NCI-H82 treated with DMSO at 0.1 percent for 48 hours (cell line): ENCODE measurements around the gene HHIPL1.
"Not testable (repeated sequence)": the region's sequence is repeated elsewhere in the genome, so short reads cannot be mapped to it uniquely, and the experiment has no call there.

Source experiments
- DNase-seq: peaks from one replicate; lab custom pipeline; 2025; ENCODE audit not compliant: unreplicated experiment; lab: John Stamatoyannopoulos, UW

HHIPL1 gene

DNA sequence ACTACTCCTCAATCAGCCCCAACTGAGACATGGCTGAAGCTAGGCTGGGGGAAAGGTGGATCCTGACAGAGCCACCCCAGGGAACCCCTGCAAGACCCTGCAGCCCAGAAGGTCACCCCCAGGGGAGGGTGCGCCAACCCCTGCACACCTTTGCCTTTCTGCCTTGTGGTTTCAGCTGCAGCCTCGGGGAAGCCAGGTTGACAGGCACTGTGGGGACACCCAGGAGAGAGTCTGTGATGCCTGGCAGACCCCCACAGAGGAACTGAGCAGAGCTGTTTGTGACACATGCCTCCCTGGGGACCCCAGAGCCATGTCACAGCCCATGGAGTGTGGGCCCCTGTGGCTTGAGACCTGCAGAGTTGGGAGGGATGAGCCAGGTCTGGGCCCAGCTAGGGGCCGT, 11.8 kb upstream of the HHIPL1 start:
- no peak for DNase-seq

- DNase-seq, result no peak
These were observed 11.0 kb upstream of the HHIPL1 start for GRCh38 chr14:99633918-99634317.

DNA sequence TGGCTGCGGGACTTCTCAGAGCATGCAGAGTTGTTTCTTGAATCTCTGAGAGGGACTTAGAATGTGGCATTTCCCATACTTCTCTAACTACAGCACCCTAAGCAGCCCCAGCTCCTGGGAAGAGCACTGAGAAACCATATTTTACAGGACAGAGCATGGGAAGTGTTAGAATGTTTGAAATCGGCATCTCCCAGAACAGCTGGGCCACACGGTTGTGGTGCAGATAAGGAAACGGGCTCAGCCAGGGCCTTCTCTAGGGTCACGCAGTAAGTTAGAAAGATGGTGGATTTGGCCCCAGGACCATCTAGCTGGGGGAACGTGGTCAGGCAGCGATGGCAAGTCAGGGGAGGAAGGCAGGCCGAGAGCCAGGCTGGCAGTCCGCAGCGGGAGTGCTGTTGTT, 10.5 kb upstream of the HHIPL1 start:
- no peak for DNase-seq

- DNase-seq, result no peak
These were observed 9.8 kb upstream of the HHIPL1 start for GRCh38 chr14:99635116-99635515.

- DNase-seq, result no peak
These were observed 8.4 kb upstream of the HHIPL1 start for GRCh38 chr14:99636487-99636886.

GRCh38 chr14:99637624-99638023, 7.3 kb upstream of the HHIPL1 start:
- no peak for DNase-seq

GRCh38 chr14:99642771-99643170, 2.2 kb upstream of the HHIPL1 start:
- not testable (repeated sequence) for DNase-seq

DNA sequence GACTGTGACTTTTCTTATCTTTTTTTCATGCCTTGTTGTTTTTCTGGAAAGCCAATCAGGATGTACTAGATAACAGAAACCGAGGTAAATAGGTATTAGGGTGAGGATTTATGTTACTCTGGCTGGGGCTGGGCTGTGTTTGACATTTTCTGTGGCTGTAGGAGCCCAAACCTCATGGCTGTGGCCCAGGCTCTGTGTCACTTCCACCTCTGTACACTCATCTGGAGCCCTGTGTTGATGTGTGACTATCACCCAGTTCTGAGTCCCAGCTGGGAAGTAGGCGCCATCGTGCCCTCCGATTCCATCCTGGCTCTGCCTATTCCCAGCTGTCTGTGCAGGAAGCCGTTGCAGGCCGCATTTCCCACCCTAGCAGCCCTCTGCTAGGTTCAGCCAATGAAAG, 1.6 kb upstream of the HHIPL1 start:
- DNase-seq, result no peak

- DNase-seq, result no peak
These were observed 818 bp upstream of the HHIPL1 start for GRCh38 chr14:99644035-99644587.

DNA sequence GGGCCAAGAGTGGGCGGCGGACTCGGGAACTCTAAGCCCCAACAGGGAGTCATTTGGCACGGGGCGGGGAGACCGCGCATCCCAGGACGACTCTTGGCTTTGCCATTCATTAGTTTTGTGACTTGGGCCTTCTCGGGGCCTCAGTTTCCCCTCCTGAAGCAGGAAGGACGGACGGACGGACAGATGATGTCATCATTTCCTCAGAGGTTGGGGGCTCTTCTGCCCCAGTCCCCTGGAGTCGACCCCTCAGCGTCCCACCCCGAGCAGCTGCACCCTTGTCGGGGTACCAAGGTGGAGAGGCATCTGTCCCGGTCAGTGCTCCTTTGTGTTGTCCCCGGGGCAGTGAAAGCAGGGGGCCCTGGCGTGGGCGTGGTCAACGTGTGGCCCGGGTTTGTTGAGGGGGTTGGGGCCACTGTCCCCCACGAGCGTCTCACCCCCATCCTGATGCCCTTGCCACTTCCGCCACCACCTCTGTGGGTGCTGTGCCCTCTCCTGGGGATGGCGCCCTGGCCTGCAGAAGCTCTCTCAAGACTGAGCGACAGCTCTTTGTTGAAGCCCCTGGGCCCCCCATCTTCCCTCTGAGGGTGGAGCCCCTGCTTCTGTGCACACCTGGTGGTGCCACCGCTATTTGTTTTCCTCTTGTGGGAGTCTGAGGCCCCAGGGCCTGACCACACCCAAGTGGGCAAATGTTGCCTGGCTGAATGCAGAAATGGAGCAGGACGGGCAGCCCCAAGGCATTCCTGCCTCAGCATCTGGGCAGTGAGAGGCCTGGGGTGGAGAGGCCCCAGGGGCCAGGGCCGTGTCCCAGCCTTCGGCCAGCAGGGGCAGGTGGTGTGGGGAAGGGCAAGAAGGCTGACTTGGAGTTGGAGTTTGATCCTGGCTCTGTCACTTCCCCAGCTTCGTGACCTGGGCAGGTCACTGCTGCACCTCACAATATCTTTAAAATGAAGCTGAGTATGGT, 896 bp downstream of the HHIPL1 start:
- DNase-seq, result no peak

GRCh38 chr14:99647411-99647810, 2.5 kb downstream of the HHIPL1 start:
- DNase-seq, result no peak

DNA sequence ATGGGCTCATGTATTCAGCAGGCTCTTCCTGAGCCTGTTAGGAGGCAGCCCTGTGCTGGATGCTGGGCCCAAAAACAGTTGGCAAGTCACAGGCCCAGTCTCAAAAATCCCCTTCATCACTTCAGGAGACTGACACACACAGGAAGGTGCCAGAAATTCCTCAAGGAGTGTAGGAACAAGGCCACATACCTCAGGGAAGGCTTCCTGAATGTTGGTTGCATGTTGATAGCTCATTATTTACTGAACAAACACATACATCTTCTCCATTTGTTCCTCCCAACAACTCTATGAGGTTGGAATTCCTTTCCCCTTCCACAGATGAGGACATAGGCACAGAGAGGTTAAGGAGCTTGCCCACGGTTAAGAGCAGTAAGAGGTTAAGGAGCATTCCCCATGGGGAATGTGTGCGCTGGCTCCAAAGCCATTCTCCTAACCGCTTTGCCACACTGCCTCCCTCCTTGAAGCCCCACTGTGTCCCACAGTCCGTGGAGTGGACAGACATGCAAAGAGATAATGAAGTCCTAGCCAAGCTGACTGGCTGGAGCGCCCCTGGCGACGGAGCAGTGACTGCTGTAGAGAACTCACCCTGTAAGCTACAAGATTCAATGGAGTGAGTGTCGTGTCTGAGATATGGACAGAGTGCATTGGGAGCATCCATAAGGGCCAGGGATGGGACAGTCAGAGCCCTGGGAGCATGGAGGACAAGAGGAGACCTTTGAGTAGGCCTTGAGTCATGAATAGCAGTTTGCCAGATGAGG, 3.3 kb downstream of the HHIPL1 start:
- DNase-seq, result no peak

GRCh38 chr14:99649219-99649618, 4.3 kb downstream of the HHIPL1 start:
- DNase-seq, result no peak

DNA sequence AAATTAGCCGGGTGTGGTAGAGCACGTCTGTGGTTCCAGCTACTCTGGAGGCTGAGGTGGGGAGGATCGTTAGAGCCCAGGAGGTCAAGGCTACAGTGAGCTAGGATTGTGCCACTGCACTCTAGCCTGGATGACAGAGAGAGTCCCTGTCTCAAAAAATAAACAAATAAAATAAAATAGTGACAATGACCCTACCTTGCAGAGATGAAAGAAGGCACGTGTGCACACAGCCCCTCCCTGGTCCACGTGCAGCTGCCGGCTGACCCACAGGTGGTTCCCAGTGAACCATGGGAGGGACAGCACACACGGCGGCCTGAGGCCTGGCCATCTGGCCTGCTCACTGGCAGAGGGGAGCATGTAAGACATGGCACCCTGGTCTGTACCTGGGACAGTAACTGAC, 4.7 kb downstream of the HHIPL1 start:
- DNase-seq, result no peak

DNA sequence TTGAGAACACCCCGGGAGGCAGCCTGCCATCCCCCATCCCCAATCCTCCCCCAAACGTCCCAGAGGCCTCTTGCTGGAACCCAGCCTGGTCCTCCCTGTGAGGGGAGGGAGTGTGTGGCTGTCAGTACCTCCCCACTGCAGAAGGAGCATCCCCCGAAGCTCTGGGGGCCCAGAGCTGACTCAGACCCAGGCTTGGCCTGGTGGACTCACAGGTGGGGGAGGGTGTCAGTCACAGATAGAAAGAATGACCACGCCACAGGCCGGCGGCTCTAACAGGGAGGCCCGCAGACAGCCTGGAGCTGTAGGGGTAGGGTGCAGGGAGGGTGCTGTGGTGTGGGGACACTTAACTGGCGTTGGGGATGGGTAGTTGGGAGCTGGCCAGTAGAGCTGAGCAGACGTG, 5.3 kb downstream of the HHIPL1 start:
- no peak for DNase-seq

GRCh38 chr14:99651953-99652746, 7.2 kb downstream of the HHIPL1 start:
- no peak for DNase-seq

GRCh38 chr14:99654235-99654985, 9.5 kb downstream of the HHIPL1 start:
- peak; percentile 58 for DNase-seq

- DNase-seq, result no peak
These were observed 10.6 kb downstream of the HHIPL1 start for GRCh38 chr14:99655521-99655920.

DNA sequence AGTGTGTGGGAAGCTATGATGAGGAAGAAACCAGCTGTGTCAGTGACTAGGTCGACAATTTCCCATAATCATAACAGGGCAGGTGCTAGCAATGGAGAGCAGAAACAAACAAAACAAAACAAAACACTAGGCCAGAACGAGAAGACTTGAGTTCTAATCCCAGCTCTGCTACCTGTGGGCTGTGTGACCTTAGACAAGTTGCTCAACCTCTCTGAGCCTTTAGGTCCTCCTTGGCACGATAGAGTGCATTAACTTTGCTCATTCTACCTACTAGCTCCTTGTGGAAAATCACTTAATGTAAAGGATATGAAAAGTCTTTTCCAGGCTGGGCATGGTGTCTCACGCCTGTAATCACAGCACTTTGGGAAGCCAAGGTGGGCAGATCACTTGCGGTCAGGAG, 11.2 kb downstream of the HHIPL1 start:
- no peak for DNase-seq

- DNase-seq, result no peak
These were observed 12.8 kb downstream of the HHIPL1 start for GRCh38 chr14:99657645-99658155.
